NT2/D1 (cell line): ENCODE data around the gene PLEKHA5.
"Not testable (repeated sequence)": the region's sequence is repeated elsewhere in the genome, so short reads cannot be mapped to it uniquely, and the experiment has no call there.

Experiments
- DNase-seq: peaks from one replicate; pipeline ENCODE4 v3.0.0-alpha.2; 2011; ENCODE audit warnings: low read depth, low spot score
- H3K27me3 ChIP-seq: 2 replicates; pipeline ENCODE4 v1.6.0; 2011; ENCODE audit warnings: mild to moderate bottlenecking; ENCODE audit not compliant: insufficient read length, insufficient read depth
- H3K36me3 ChIP-seq: 2 replicates; pipeline ENCODE4 v1.6.1; 2011; ENCODE audit warnings: mild to moderate bottlenecking, low read length, mixed read lengths; ENCODE audit not compliant: insufficient read depth, insufficient read length
- H3K4me1 ChIP-seq: 2 replicates; pipeline ENCODE4 v1.5.1; 2011; ENCODE audit not compliant: insufficient read depth, insufficient read length
- H3K4me3 ChIP-seq: 2 replicates; pipeline ENCODE4 v1.5.1; 2011; ENCODE audit warnings: low read depth; ENCODE audit not compliant: insufficient read length
- H3K9ac ChIP-seq: 2 replicates; pipeline ENCODE4 v1.6.0; 2011; ENCODE audit warnings: low read depth; ENCODE audit not compliant: insufficient read length
- H3K9me3 ChIP-seq: 2 replicates; pipeline ENCODE4 v1.5.1; 2011; ENCODE audit warnings: mild to moderate bottlenecking, low read length; ENCODE audit not compliant: insufficient read depth
- SUZ12 ChIP-seq: IDR thresholded peaks from 2 replicates; pipeline ENCODE4 v1.6.1; 2011; ENCODE audit not compliant: insufficient read length, insufficient read depth; ENCODE audit errors: extremely low read depth
- YY1 ChIP-seq: IDR thresholded peaks from 2 replicates; pipeline ENCODE4 v1.6.1; 2011; ENCODE audit not compliant: insufficient read length, insufficient read depth
- ZNF274 ChIP-seq: IDR thresholded peaks from 2 replicates; pipeline ENCODE4 v1.6.1; 2011; ENCODE audit warnings: mild to moderate bottlenecking, low read depth, low read length

Gene PLEKHA5

DNA sequence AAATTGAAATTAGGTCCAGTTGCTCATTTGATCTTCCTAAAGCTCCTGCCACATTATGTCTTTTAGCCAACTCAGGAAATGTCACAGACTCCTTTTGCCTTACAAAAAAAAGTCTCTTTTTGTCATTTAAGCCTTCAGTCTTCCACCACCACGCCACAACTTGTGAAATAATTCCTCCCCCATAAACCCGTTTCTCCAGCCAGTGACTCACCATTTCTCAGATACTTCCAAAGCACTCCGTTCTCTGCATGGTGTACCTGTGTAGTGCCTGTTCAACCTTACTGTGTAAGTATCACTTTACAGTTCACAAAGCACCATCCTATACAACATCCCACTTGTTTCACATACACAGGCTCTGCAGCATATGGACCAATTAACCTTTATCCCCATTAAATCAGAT lies 170.2 kb downstream of the PLEKHA5 start:
- TF ChIP-seq SUZ12 (no peak), YY1 (no peak), ZNF274 (no peak)
- Histone ChIP-seq H3K27me3 (no peaks in the 10 kb centered on the region), H3K36me3 (peaks cover 30% of the 10 kb centered on the region), H3K4me1 (no peaks in the 10 kb centered on the region), H3K9me3 (no peaks in the 10 kb centered on the region), H3K9ac (no peak overlapping the region), H3K4me3 (no peak overlapping the region)
- no peak for DNase-seq

GRCh38 chr12:19301223-19301622 lies 171.7 kb downstream of the PLEKHA5 start:
- Histone ChIP-seq H3K27me3 (no peaks in the 10 kb centered on the region), H3K9ac (no peak overlapping the region), H3K4me3 (no peak overlapping the region), H3K36me3 (peaks cover 32% of the 10 kb centered on the region), H3K4me1 (no peaks in the 10 kb centered on the region), H3K9me3 (no peaks in the 10 kb centered on the region)
- no peak for TF ChIP-seq ZNF274
- TF ChIP-seq SUZ12: no peak
- TF ChIP-seq YY1: no peak
- no peak for DNase-seq

GRCh38 chr12:19301688-19302087 lies 172.2 kb downstream of the PLEKHA5 start:
- Histone ChIP-seq H3K9me3 (no peaks in the 10 kb centered on the region), H3K27me3 (no peaks in the 10 kb centered on the region), H3K9ac (no peak overlapping the region), H3K4me3 (no peak overlapping the region), H3K4me1 (no peaks in the 10 kb centered on the region), H3K36me3 (peaks cover 32% of the 10 kb centered on the region)
- no peak for DNase-seq
- TF ChIP-seq YY1 (no peak), SUZ12 (no peak), ZNF274 (no peak)

GRCh38 chr12:19302100-19302640 lies 172.6 kb downstream of the PLEKHA5 start:
- no peaks in the 10 kb centered on the region for H3K9me3 ChIP-seq
- TF ChIP-seq YY1: no peak
- TF ChIP-seq SUZ12: no peak
- TF ChIP-seq ZNF274: no peak
- H3K27me3 ChIP-seq: no peaks in the 10 kb centered on the region
- peaks cover 35% of the 10 kb centered on the region for H3K36me3 ChIP-seq
- no peaks in the 10 kb centered on the region for H3K4me1 ChIP-seq
- DNase-seq: no peak
- H3K4me3 ChIP-seq: no peak overlapping the region
- H3K9ac ChIP-seq: no peak overlapping the region

DNA sequence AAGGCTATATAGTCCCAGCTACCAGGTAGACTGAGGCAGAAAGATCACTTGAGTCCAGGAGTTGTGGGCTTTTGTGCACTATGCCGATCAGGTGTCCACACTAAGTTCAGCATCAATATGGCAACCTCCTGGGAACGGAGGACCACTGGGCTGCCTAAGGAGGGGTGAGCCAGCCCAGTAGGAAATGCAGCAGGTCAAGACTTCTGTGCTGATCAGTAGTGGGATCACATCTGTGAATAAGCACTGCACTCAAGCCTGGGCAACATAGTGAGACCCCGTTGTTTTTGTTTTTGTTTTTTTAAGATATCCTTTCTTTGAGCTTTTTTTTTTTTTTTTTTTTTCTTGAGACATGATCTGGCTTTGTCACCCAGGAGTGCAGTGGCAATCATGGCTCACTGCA lies 174.0 kb downstream of the PLEKHA5 start:
- no peaks in the 10 kb centered on the region for H3K4me1 ChIP-seq
- no peaks in the 10 kb centered on the region for H3K27me3 ChIP-seq
- no peak for TF ChIP-seq ZNF274
- no peak for TF ChIP-seq YY1
- no peak for TF ChIP-seq SUZ12
- no peak for DNase-seq
- no peak overlapping the region for H3K4me3 ChIP-seq
- no peak overlapping the region for H3K9ac ChIP-seq
- H3K36me3 ChIP-seq: peaks cover 35% of the 10 kb centered on the region
- no peaks in the 10 kb centered on the region for H3K9me3 ChIP-seq

DNA sequence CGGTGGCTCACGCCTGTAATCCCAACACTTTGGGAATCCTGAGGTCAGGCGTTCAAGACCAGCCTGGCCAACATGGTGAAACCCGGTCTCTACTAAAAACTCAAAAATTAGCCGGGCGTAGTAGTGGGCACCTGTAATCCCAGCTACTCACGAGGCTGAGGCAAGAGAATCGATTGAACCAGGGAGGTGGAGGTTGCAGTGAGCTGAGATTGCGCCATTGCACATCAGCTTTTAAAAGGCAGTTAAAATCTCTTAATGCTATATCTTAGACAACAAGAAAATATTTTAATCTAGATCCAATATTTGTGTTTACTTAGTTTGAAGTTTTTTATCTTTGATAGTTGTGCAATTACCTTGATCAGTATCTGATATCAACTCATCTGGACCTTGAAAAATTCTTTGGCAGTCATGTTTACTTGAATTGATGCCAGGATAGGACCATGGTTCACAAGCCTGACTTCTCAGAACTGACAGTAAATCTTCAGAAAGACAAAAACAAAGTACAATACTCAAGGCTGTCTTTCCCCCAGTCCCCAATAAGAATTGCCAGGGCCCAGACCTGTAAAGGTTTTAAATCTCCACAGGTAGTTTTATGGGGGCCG lies 174.7 kb downstream of the PLEKHA5 start:
- H3K36me3 ChIP-seq: peaks cover 35% of the 10 kb centered on the region
- no peaks in the 10 kb centered on the region for H3K9me3 ChIP-seq
- H3K4me1 ChIP-seq: no peaks in the 10 kb centered on the region
- H3K4me3 ChIP-seq: no peak overlapping the region
- H3K9ac ChIP-seq: no peak overlapping the region
- DNase-seq: no peak
- TF ChIP-seq ZNF274 (no peak), YY1 (no peak), SUZ12 (no peak)
- H3K27me3 ChIP-seq: no peaks in the 10 kb centered on the region

GRCh38 chr12:19305621-19306020 lies 176.1 kb downstream of the PLEKHA5 start:
- H3K27me3 ChIP-seq, H3K9ac ChIP-seq, DNase-seq, H3K9me3 ChIP-seq, H3K4me3 ChIP-seq, H3K4me1 ChIP-seq: not testable (repeated sequence)
- peaks cover 27% of the 10 kb centered on the region for H3K36me3 ChIP-seq

DNA sequence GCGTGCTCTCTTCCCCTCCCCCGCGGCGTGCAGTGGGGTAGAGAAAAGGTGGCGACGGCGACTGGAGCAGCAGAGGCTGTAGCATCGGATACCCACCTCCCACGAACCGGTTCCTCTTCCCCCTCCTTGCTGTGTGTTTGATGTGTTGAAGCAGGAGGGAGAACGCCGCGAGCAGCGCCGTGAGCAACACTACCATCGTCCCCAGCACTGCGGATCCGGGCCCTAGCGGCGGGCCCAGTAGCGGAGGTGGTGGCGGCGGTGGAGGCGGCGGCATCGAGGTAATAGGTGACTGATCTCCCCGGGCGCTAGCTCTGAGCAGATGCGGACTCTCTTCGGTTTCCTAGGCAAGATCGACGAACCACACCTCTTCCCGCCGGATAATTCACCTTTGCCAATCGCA lies 176.8 kb downstream of the PLEKHA5 start:
- Histone ChIP-seq H3K36me3 (peaks cover 23% of the 10 kb centered on the region), H3K9ac (no peak overlapping the region), H3K4me3 (no peak overlapping the region), H3K9me3 (no peaks in the 10 kb centered on the region), H3K4me1 (no peaks in the 10 kb centered on the region), H3K27me3 (no peaks in the 10 kb centered on the region)
- no peak for DNase-seq
- no peak for TF ChIP-seq ZNF274
